ENCODE measurements around the gene SLC24A3. TPM values are rescaled to one million over a fixed set of nuclear protein-coding genes. Genes with fewer than 3 reads are reported as not detected.
"Not testable (repeated sequence)": the region's sequence is repeated elsewhere in the genome, so short reads cannot be mapped to it uniquely, and the experiment has no call there.

Gene SLC24A3
- total RNA-seq, 1 donor from 2014 or later = 14.0 TPM

DNA sequence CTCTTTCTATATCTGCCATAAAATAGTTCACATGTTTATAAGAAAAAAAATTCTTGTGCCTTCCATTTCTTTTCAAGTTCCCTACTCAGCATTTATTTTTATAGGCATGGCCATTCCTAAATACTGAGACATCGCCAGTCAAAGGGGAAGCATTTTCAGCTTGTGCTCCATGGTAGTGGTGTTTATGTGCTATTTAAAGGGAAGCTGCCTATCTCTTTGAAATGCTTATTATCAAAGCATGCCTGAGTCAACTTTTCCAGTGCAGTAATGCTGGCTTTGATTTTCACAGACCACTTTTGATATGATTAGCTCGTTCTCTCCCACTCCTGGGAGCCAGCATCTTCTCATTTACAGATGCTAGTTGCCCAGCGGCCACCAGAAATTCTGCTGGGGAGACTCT lies 421.5 kb downstream of the SLC24A3 start:
- Mint-ChIP-seq H3K36me3 (no peaks in the 10 kb centered on the region), H3K4me1 (ENCODE audit: unreplicated experiment) (no peaks in the 10 kb centered on the region), H3K4me3 (no peak overlapping the region), H3K27ac (no peak overlapping the region), H3K9me3 (no peaks in the 10 kb centered on the region), H3K27me3 (no peaks in the 10 kb centered on the region)
- TF ChIP-seq, protein P1, sequence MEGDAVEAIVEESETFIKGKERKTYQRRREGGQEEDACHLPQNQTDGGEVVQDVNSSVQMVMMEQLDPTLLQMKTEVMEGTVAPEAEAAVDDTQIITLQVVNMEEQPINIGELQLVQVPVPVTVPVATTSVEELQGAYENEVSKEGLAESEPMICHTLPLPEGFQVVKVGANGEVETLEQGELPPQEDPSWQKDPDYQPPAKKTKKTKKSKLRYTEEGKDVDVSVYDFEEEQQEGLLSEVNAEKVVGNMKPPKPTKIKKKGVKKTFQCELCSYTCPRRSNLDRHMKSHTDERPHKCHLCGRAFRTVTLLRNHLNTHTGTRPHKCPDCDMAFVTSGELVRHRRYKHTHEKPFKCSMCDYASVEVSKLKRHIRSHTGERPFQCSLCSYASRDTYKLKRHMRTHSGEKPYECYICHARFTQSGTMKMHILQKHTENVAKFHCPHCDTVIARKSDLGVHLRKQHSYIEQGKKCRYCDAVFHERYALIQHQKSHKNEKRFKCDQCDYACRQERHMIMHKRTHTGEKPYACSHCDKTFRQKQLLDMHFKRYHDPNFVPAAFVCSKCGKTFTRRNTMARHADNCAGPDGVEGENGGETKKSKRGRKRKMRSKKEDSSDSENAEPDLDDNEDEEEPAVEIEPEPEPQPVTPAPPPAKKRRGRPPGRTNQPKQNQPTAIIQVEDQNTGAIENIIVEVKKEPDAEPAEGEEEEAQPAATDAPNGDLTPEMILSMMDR (conservative IDR thresholded peaks at IDR 0.05) = no peak
- DNase-seq (ENCODE audit: extremely low spot score, unreplicated experiment) = no peak

- not testable (repeated sequence) for H3K4me1 Mint-ChIP-seq (ENCODE audit: unreplicated experiment); DNase-seq (ENCODE audit: extremely low spot score, unreplicated experiment)
These were observed 427.1 kb downstream of the SLC24A3 start for GRCh38 chr20:19639471-19640045.

DNA sequence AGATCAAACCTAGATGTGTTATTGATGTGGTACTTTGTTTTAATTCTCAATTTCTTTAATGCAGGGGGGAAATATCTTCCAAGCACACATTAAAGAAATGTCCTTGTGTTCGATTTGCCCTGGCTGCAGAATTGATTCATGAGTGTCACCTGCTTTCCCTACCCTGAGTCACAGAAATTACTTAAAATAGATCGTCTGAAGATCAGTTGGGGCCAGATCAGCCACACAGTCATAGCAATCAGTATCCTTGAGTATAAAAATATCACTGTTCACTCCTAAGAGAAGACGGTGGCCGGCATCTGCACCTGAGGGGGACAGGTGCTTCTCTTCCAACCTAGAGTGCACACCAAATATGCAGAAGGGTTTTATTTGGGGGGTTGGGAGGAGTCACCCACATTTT lies 430.4 kb downstream of the SLC24A3 start:
- Mint-ChIP-seq H3K4me3 (no peak overlapping the region), H3K36me3 (no peaks in the 10 kb centered on the region), H3K27ac (no peak overlapping the region), H3K27me3 (no peaks in the 10 kb centered on the region), H3K4me1 (ENCODE audit: unreplicated experiment) (no peaks in the 10 kb centered on the region), H3K9me3 (no peaks in the 10 kb centered on the region)
- no peak for DNase-seq (ENCODE audit: extremely low spot score, unreplicated experiment)
- TF ChIP-seq, protein P1 (conservative IDR thresholded peaks at IDR 0.05) = no peak

More at GRCh38 chr20:19639471-19640045, 427.1 kb downstream of the SLC24A3 start:
- not testable (repeated sequence) for H3K9me3 Mint-ChIP-seq, H3K27ac Mint-ChIP-seq, H3K27me3 Mint-ChIP-seq, H3K4me3 Mint-ChIP-seq, H3K36me3 Mint-ChIP-seq

GRCh38 chr20:19644085-19644484 lies 431.6 kb downstream of the SLC24A3 start:
- Mint-ChIP-seq H3K27me3 (no peaks in the 10 kb centered on the region), H3K4me1 (ENCODE audit: unreplicated experiment) (no peaks in the 10 kb centered on the region), H3K4me3 (no peak overlapping the region), H3K36me3 (no peaks in the 10 kb centered on the region), H3K27ac (no peak overlapping the region), H3K9me3 (no peaks in the 10 kb centered on the region)
- no peak for DNase-seq (ENCODE audit: extremely low spot score, unreplicated experiment)
- TF ChIP-seq, protein P1 (conservative IDR thresholded peaks at IDR 0.05) = no peak

GRCh38 chr20:19646963-19647362 lies 434.5 kb downstream of the SLC24A3 start:
- no peak for DNase-seq (ENCODE audit: extremely low spot score, unreplicated experiment)
- H3K4me3 Mint-ChIP-seq = no peak overlapping the region
- H3K9me3 Mint-ChIP-seq = no peaks in the 10 kb centered on the region
- H3K27ac Mint-ChIP-seq = no peak overlapping the region
- no peaks in the 10 kb centered on the region for H3K27me3 Mint-ChIP-seq
- TF ChIP-seq, protein P1 (conservative IDR thresholded peaks at IDR 0.05) = no peak
- H3K36me3 Mint-ChIP-seq = no peaks in the 10 kb centered on the region
- H3K4me1 Mint-ChIP-seq (ENCODE audit: unreplicated experiment) = no peaks in the 10 kb centered on the region

DNA sequence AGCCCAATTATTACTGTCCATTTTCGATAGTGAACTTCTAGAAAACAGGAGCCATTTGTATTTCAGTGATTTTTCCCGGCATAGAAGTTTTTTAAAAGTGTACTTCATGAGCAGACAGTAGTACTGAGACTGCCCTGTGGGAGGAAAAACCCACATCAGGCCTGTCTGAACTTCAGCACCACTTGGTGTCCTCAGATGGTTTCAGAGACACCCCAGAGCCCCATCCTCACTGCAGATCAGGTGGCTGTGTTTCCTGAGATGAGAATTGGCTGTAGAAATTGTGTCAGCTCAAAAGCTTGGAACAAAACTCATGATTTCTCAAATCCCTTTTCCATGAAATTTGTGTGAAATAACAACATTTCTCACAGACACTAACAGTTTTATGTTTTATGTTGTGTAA lies 435.6 kb downstream of the SLC24A3 start:
- Mint-ChIP-seq H3K9me3 (no peaks in the 10 kb centered on the region), H3K4me1 (ENCODE audit: unreplicated experiment) (no peaks in the 10 kb centered on the region), H3K4me3 (no peak overlapping the region), H3K27ac (no peak overlapping the region), H3K36me3 (no peaks in the 10 kb centered on the region), H3K27me3 (no peaks in the 10 kb centered on the region)
- TF ChIP-seq, protein P1 (conservative IDR thresholded peaks at IDR 0.05) = peak; percentile 25
- DNase-seq (ENCODE audit: extremely low spot score, unreplicated experiment) = no peak

All from type B pancreatic cell (in vitro differentiated cells).